ENCODE measurements around the gene BRPF3. TPM values are rescaled to one million over a fixed set of nuclear protein-coding genes. Genes with fewer than 3 reads are reported as not detected.

Gene BRPF3
- total RNA-seq, 2 experiments from 2014 or later: 15.1 to 20.9 TPM

DNA sequence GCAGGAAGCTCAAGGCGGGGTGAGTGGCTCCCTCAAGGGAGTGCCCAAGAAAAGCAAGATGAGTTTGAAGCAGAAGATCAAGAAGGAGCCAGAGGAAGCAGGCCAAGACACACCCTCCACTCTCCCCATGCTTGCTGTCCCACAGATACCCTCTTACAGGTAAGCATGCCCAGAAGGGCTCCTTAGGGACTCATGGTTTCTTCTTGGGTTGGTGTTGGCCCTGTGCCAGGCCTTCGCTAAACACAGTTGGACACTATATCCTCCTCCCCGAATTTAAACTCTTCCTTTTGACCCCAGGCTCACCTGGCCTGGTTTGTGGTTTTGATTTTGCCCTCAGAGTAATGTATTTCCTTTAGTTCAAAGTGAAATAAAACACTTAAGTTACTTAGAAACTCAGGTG is 5.1 kb downstream of the BRPF3 start:
- ChIA-PET CTCF (no interaction called here), POLR2A (no interaction called here)
- TF ChIP-seq, protein P1, sequence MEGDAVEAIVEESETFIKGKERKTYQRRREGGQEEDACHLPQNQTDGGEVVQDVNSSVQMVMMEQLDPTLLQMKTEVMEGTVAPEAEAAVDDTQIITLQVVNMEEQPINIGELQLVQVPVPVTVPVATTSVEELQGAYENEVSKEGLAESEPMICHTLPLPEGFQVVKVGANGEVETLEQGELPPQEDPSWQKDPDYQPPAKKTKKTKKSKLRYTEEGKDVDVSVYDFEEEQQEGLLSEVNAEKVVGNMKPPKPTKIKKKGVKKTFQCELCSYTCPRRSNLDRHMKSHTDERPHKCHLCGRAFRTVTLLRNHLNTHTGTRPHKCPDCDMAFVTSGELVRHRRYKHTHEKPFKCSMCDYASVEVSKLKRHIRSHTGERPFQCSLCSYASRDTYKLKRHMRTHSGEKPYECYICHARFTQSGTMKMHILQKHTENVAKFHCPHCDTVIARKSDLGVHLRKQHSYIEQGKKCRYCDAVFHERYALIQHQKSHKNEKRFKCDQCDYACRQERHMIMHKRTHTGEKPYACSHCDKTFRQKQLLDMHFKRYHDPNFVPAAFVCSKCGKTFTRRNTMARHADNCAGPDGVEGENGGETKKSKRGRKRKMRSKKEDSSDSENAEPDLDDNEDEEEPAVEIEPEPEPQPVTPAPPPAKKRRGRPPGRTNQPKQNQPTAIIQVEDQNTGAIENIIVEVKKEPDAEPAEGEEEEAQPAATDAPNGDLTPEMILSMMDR (IDR thresholded peaks at IDR 0.05): no peak

DNA sequence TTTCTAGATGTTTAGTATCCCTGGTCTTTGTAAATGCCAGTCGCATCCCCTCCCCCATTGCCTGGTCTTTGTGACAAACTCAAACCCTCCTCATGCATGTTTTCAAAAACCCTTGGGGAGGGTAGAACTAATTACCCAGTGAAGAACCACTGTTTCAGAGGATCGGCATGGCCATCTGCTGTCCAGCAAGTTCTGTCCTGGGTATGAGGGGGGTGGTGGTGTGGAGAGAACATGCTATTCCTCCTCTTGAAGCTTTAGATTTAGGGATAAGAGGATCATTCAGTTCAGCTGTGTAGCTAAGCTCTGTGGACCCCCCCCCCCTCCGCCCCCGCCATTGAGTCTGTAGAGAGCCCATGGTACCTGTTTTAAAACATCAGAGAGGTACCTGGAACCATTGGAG is 5.6 kb downstream of the BRPF3 start:
- intact Hi-C loops (cut with micrococcal nuclease): no loop called here

More for the DNA sequence above, 5.1 kb downstream of the BRPF3 start:
- H3K27me3 Mint-ChIP-seq: no peaks in the 10 kb centered on the region
- intact Hi-C loops (cut with micrococcal nuclease): no loop called here
- no peak overlapping the region for H3K4me3 Mint-ChIP-seq
- peaks cover 72% of the 10 kb centered on the region for H3K4me1 Mint-ChIP-seq (ENCODE audit: low read depth)
- H3K36me3 Mint-ChIP-seq (ENCODE audit: low read depth): peaks cover 70% of the 10 kb centered on the region
- DNase-seq: no peak
- no peak for ATAC-seq
- peaks cover 3% of the 10 kb centered on the region for H3K9me3 Mint-ChIP-seq
- H3K27ac Mint-ChIP-seq: no peak overlapping the region

DNA sequence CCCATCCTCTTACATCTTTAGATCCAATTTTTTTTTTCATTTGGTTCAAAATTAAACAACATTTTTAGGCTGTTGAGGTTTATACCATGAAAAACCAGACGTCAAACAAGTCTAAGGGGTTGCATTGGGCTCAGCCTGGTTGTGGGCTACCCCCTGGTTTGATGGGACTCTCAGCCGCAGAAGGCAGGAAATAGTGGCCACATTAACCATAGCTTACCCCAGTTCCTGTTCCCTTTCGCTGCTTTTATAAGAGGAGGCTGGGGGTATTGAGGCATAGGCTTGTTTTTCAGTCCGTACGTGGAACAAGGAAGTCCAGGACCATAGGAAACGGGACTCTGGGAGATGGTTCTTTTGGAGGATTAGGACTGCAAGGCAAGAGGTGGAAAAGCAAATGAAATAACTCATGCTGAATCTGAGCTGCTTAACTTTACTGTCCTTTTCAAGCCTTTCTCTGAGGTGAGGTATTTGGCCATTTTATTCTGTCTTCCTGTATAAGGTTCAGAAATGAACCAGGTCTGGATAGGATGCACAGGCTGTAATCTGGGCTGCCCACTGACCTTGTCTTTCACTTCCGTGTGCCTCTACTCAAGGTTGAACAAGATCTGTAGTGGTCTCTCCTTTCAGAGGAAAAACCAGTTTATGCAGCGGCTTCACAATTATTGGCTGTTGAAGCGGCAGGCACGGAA is 7.7 kb downstream of the BRPF3 start:
- DNase-seq (peak; percentile 72), ATAC-seq (peak; percentile 82)
- Mint-ChIP-seq H3K4me3 (peak overlapping the region; percentile 24), H3K36me3 (ENCODE audit: low read depth) (peaks cover 79% of the 10 kb centered on the region), H3K4me1 (ENCODE audit: low read depth) (peaks cover 56% of the 10 kb centered on the region), H3K27ac (peak overlapping the region; percentile 18), H3K27me3 (no peaks in the 10 kb centered on the region), H3K9me3 (no peaks in the 10 kb centered on the region)
- TF ChIP-seq, protein P1 (IDR thresholded peaks at IDR 0.05): no peak
- POLR2A ChIA-PET: interaction anchor here (0.6 to 1.5 kb wide), 5 partner anchors 9 to 1878 kb away, joined by 3 to 5 read pairs (median 4); partner anchors contain the start of gene MAPK14
- CTCF ChIA-PET: interaction anchor here (1.0 to 1.9 kb wide), 5 partner anchors 11 to 177 kb away, joined by 3 to 6 read pairs (median 5); partner anchors contain the start of gene MAPK14
- intact Hi-C loops (cut with micrococcal nuclease): no loop called here

More for the DNA sequence above, 5.6 kb downstream of the BRPF3 start:
- CTCF ChIA-PET: interaction anchor here (1.8 to 1.9 kb wide), 2 partner anchors 139 to 175 kb away, joined by 6 read pairs; partner anchors contain the start of gene MAPK14
- peaks cover 3% of the 10 kb centered on the region for H3K9me3 Mint-ChIP-seq
- no peak for DNase-seq
- H3K36me3 Mint-ChIP-seq (ENCODE audit: low read depth): peaks cover 70% of the 10 kb centered on the region
- no peak for ATAC-seq
- no peaks in the 10 kb centered on the region for H3K27me3 Mint-ChIP-seq
- H3K4me3 Mint-ChIP-seq: no peak overlapping the region
- no peak overlapping the region for H3K27ac Mint-ChIP-seq
- peaks cover 72% of the 10 kb centered on the region for H3K4me1 Mint-ChIP-seq (ENCODE audit: low read depth)
- TF ChIP-seq, protein P1 (IDR thresholded peaks at IDR 0.05): no peak
- POLR2A ChIA-PET: no interaction called here

DNA sequence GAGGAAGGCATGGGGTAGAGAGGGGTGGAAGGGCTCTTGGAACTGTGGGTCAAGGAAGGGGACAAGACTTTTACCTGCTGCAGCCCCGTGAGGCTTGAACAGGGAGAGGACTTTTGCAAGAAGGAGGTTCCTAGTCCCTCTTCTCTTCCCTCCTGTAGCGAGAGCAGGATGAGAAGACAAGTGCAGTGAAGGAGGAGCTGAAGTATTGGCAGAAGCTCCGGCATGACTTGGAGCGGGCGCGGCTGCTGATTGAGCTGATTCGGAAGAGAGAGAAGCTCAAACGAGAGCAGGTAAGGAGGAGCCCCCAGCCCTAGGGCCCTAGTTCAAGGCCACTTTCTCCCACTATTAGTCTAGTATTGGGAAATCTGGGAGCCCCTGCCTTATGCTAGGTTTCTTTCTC is 10.6 kb downstream of the BRPF3 start:
- no peak for DNase-seq
- H3K36me3 Mint-ChIP-seq (ENCODE audit: low read depth): peaks cover 70% of the 10 kb centered on the region
- intact Hi-C loops (cut with micrococcal nuclease): no loop called here
- POLR2A ChIA-PET: interaction anchor here (1.4 to 2.2 kb wide), 2 partner anchors 9 to 10 kb away, joined by 4 to 7 read pairs; no protein-coding TSS in a partner anchor
- no peaks in the 10 kb centered on the region for H3K9me3 Mint-ChIP-seq
- no peak overlapping the region for H3K4me3 Mint-ChIP-seq
- H3K27me3 Mint-ChIP-seq: no peaks in the 10 kb centered on the region
- H3K4me1 Mint-ChIP-seq (ENCODE audit: low read depth): peaks cover 30% of the 10 kb centered on the region
- ATAC-seq: no peak
- CTCF ChIA-PET: interaction anchor here (0.9 to 1.8 kb wide), 4 partner anchors 16 to 170 kb away, joined by 3 to 6 read pairs (median 4); no protein-coding TSS in a partner anchor
- TF ChIP-seq, protein P1 (IDR thresholded peaks at IDR 0.05): no peak
- H3K27ac Mint-ChIP-seq: no peak overlapping the region

DNA sequence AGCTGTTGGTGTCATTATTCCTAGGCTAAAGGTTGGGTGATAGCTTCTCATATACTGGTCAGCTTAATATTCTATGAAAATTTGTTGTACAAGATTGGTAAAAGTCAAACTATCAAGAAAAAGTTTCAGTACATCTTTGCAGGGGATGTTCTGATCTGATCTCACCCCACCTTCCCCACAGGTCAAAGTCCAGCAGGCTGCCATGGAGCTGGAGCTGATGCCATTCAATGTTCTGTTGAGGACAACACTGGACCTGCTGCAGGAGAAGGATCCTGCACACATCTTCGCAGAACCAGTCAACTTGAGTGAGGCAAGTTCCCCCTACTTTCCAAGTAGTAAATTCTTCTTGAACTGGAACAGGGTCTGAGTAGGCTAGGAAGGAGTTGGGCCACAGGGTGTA is 13.1 kb downstream of the BRPF3 start:
- ATAC-seq: no peak
- H3K27me3 Mint-ChIP-seq: no peaks in the 10 kb centered on the region
- DNase-seq: no peak
- no peak overlapping the region for H3K27ac Mint-ChIP-seq
- CTCF ChIA-PET: interaction anchor here (0.9 to 1.2 kb wide), 2 partner anchors 35 to 115 kb away, joined by 3 to 4 read pairs; no protein-coding TSS in a partner anchor
- peaks cover 7% of the 10 kb centered on the region for H3K4me1 Mint-ChIP-seq (ENCODE audit: low read depth)
- H3K36me3 Mint-ChIP-seq (ENCODE audit: low read depth): peaks cover 61% of the 10 kb centered on the region
- H3K4me3 Mint-ChIP-seq: no peak overlapping the region
- POLR2A ChIA-PET: interaction anchor here (1.1 to 1.3 kb wide), 2 partner anchors 12 to 14 kb away, joined by 3 to 4 read pairs; no protein-coding TSS in a partner anchor
- TF ChIP-seq, protein P1 (IDR thresholded peaks at IDR 0.05): no peak
- no peaks in the 10 kb centered on the region for H3K9me3 Mint-ChIP-seq
- intact Hi-C loops (cut with micrococcal nuclease): no loop called here

All from activated CD8-positive, alpha-beta T cell treated with anti-CD3 and anti-CD28 coated beads for 36 hours (primary cell).